ENCODE results near the gene TTC8. TPM values are rescaled to one million over a fixed set of nuclear protein-coding genes. Genes with fewer than 3 reads are reported as not detected.

The TTC8 gene
- total RNA-seq, 2 experiments from 2014 or later: 2.9 to 4.4 TPM

GRCh38 chr14:88902850-88903249 is 78.4 kb downstream of the TTC8 start:
- ATAC-seq: no peak
- intact Hi-C loops (cut with DNase I, micrococcal nuclease): no loop called here
- POLR2A ChIA-PET: no interaction called here
- CTCF ChIA-PET: interaction anchor here (1.0 kb wide), 1 partner anchor 45 kb away, joined by 3 read pairs; no protein-coding TSS in a partner anchor
- H3K9me3 Mint-ChIP-seq (ENCODE audit: low read depth): peaks cover 2% of the 10 kb centered on the region
- no peak overlapping the region for H3K27ac Mint-ChIP-seq
- peaks cover 12% of the 10 kb centered on the region for H3K27me3 Mint-ChIP-seq
- H3K4me3 Mint-ChIP-seq: no peak overlapping the region
- DNase-seq: no peak
- no peaks in the 10 kb centered on the region for H3K4me1 Mint-ChIP-seq
- no peaks in the 10 kb centered on the region for H3K36me3 Mint-ChIP-seq (ENCODE audit: low read depth)

GRCh38 chr14:88904206-88904647 is 79.8 kb downstream of the TTC8 start:
- intact Hi-C loops (cut with DNase I, micrococcal nuclease): no loop called here
- ChIA-PET CTCF (interaction anchor here (0.6 kb wide), 1 partner anchor 436 kb away, joined by 3 read pairs; no protein-coding TSS in a partner anchor), POLR2A (no interaction called here)
- Mint-ChIP-seq H3K9me3 (ENCODE audit: low read depth) (peaks cover 2% of the 10 kb centered on the region), H3K4me1 (no peaks in the 10 kb centered on the region), H3K27ac (no peak overlapping the region), H3K36me3 (ENCODE audit: low read depth) (no peaks in the 10 kb centered on the region), H3K27me3 (peaks cover 15% of the 10 kb centered on the region), H3K4me3 (no peak overlapping the region)
- ATAC-seq (no peak), DNase-seq (no peak)

GRCh38 chr14:88904864-88905263 is 80.4 kb downstream of the TTC8 start:
- ATAC-seq: no peak
- Mint-ChIP-seq H3K4me3 (no peak overlapping the region), H3K27ac (no peak overlapping the region), H3K27me3 (peaks cover 15% of the 10 kb centered on the region), H3K9me3 (ENCODE audit: low read depth) (peaks cover 2% of the 10 kb centered on the region), H3K4me1 (no peaks in the 10 kb centered on the region), H3K36me3 (ENCODE audit: low read depth) (no peaks in the 10 kb centered on the region)
- POLR2A ChIA-PET: no interaction called here
- CTCF ChIA-PET: no interaction called here
- DNase-seq: no peak
- intact Hi-C loops (cut with DNase I, micrococcal nuclease): no loop called here

GRCh38 chr14:88908216-88908615 is 83.8 kb downstream of the TTC8 start:
- H3K36me3 Mint-ChIP-seq (ENCODE audit: low read depth): no peaks in the 10 kb centered on the region
- no peak overlapping the region for H3K4me3 Mint-ChIP-seq
- peaks cover 6% of the 10 kb centered on the region for H3K27me3 Mint-ChIP-seq
- H3K4me1 Mint-ChIP-seq: no peaks in the 10 kb centered on the region
- no peak overlapping the region for H3K27ac Mint-ChIP-seq
- intact Hi-C loops (cut with DNase I, micrococcal nuclease): no loop called here
- ChIA-PET CTCF (interaction anchor here (0.7 kb wide), 1 partner anchor 1031 kb away, joined by 3 read pairs; no protein-coding TSS in a partner anchor), POLR2A (no interaction called here)
- DNase-seq: no peak
- ATAC-seq: no peak
- peaks cover 2% of the 10 kb centered on the region for H3K9me3 Mint-ChIP-seq (ENCODE audit: low read depth)

DNA sequence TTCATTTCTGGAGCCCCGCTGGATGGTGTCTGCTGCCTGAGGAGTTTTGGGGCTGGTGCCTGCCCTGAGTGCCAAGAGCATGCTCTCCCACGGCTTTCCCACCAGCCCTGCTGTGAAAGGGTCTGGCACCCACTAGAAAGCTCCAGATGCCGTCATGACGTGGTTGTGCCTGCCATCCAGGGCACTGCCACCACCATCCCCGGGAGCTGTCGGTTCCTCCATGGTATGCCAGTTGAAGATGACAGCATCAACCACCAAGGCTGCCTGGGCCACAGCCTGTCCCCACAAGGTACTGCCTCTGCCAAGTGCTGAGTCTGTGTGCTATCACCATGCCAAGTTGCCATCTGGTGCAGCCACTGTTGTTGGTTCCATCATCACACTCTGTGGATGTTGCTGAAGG is 85.9 kb downstream of the TTC8 start:
- CTCF ChIA-PET: no interaction called here
- POLR2A ChIA-PET: no interaction called here
- no peaks in the 10 kb centered on the region for H3K36me3 Mint-ChIP-seq (ENCODE audit: low read depth)

GRCh38 chr14:88911809-88912208 is 87.4 kb downstream of the TTC8 start:
- intact Hi-C loops (cut with DNase I, micrococcal nuclease): no loop called here
- ATAC-seq (no peak), DNase-seq (no peak)
- peaks cover 7% of the 10 kb centered on the region for H3K27me3 Mint-ChIP-seq
- H3K9me3 Mint-ChIP-seq (ENCODE audit: low read depth): peaks cover 2% of the 10 kb centered on the region
- no peaks in the 10 kb centered on the region for H3K36me3 Mint-ChIP-seq (ENCODE audit: low read depth)
- POLR2A ChIA-PET: no interaction called here
- H3K4me1 Mint-ChIP-seq: no peaks in the 10 kb centered on the region
- CTCF ChIA-PET: interaction anchor here (0.6 kb wide), 1 partner anchor 229 kb away, joined by 3 read pairs; no protein-coding TSS in a partner anchor
- no peak overlapping the region for H3K27ac Mint-ChIP-seq
- no peak overlapping the region for H3K4me3 Mint-ChIP-seq

More for the DNA sequence above, 85.9 kb downstream of the TTC8 start:
- no peak for ATAC-seq
- DNase-seq: no peak
- H3K9me3 Mint-ChIP-seq (ENCODE audit: low read depth): peaks cover 2% of the 10 kb centered on the region
- intact Hi-C loops (cut with DNase I, micrococcal nuclease): no loop called here
- no peak overlapping the region for H3K27ac Mint-ChIP-seq
- H3K27me3 Mint-ChIP-seq: peaks cover 7% of the 10 kb centered on the region
- no peaks in the 10 kb centered on the region for H3K4me1 Mint-ChIP-seq
- H3K4me3 Mint-ChIP-seq: no peak overlapping the region

DNA sequence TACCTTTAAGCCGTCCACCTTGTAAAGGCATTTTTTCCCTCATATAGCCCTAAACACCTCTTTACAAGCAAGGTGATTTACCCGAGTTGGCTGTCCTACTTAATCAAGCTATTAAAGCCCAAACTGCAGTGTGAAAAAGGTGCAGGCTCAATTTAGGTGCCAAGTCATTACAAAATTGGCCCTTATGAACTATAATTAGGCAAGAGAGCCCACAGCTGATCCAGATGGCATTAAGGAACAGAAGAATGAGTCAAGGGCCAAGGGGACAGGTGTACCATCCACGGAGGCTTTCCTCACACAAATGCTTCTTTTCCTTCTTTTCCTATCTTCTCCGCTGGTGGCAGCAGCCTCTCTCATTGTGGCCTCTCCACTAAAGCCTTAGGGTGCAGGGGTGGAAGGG is 90.5 kb downstream of the TTC8 start:
- ChIA-PET POLR2A (no interaction called here), CTCF (interaction anchor here (0.6 kb wide), 1 partner anchor 1813 kb away, joined by 3 read pairs; no protein-coding TSS in a partner anchor)
- DNase-seq (no peak), ATAC-seq (no peak)
- Mint-ChIP-seq H3K27ac (no peak overlapping the region), H3K4me3 (no peak overlapping the region), H3K4me1 (no peaks in the 10 kb centered on the region), H3K27me3 (peaks cover 8% of the 10 kb centered on the region), H3K36me3 (ENCODE audit: low read depth) (no peaks in the 10 kb centered on the region), H3K9me3 (ENCODE audit: low read depth) (no peaks in the 10 kb centered on the region)
- intact Hi-C loops (cut with DNase I, micrococcal nuclease): no loop called here

DNA sequence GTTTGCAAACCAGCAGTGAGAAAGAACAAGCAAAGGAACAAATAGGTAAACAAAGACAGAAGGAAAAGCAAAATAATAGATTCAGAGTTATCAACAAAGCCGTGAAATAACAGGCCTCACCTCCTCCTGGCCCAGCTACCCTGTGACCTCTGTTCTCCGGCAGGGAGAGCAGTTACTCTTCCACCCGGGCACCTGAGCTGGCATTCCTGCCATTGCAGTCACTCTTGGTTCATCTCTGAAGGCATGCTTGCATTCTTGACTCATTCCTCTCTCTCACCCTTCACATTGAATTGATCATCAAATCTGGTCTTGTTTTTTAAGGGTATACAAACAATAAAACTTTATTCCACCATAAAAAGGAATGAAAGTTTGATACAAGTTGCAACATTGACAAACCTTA is 95.1 kb downstream of the TTC8 start:
- no peaks in the 10 kb centered on the region for H3K4me1 Mint-ChIP-seq
- H3K27me3 Mint-ChIP-seq: peaks cover 19% of the 10 kb centered on the region
- ChIA-PET CTCF (no interaction called here), POLR2A (no interaction called here)
- ATAC-seq (no peak), DNase-seq (no peak)
- no peaks in the 10 kb centered on the region for H3K9me3 Mint-ChIP-seq (ENCODE audit: low read depth)
- no peak overlapping the region for H3K4me3 Mint-ChIP-seq
- H3K36me3 Mint-ChIP-seq (ENCODE audit: low read depth): no peaks in the 10 kb centered on the region
- intact Hi-C loops (cut with DNase I, micrococcal nuclease): no loop called here
- H3K27ac Mint-ChIP-seq: no peak overlapping the region

Other genes starting within 250 kb of the TTC8 start
- gene EML5, start 31.7 kb upstream of the TTC8 start, total RNA-seq: 1 to 10 TPM; 8.1 TPM

All from activated CD4-positive, alpha-beta T cell treated with anti-CD3 and anti-CD28 coated beads for 36 hours (primary cell).